ENCODE results near the gene KLHL25.

The KLHL25 gene

GRCh38 chr15:85756411-85757072 lies 38.2 kb downstream of the KLHL25 start:
- no peak overlapping the region for H3K4me3 ChIP-seq (ENCODE audit: low read depth, low read length)
- DNase-seq (ENCODE audit: low read depth), result no peak
- no peak for TF ChIP-seq CTCF (IDR thresholded peaks at IDR 0.05; ENCODE audit: control insufficient read depth, extremely low read depth, insufficient read depth)

- no peak overlapping the region for H3K4me3 ChIP-seq (ENCODE audit: low read depth, low read length)
- no peak for DNase-seq (ENCODE audit: low read depth)
- no peak for TF ChIP-seq CTCF (IDR thresholded peaks at IDR 0.05; ENCODE audit: control insufficient read depth, extremely low read depth, insufficient read depth)
These were observed 38.8 kb downstream of the KLHL25 start for GRCh38 chr15:85755942-85756341.

GRCh38 chr15:85755471-85755870 lies 39.3 kb downstream of the KLHL25 start:
- TF ChIP-seq CTCF (IDR thresholded peaks at IDR 0.05; ENCODE audit: control insufficient read depth, extremely low read depth, insufficient read depth), result no peak
- no peak overlapping the region for H3K4me3 ChIP-seq (ENCODE audit: low read depth, low read length)
- DNase-seq (ENCODE audit: low read depth), result no peak

- no peak overlapping the region for H3K4me3 ChIP-seq (ENCODE audit: low read depth, low read length)
- TF ChIP-seq CTCF (IDR thresholded peaks at IDR 0.05; ENCODE audit: control insufficient read depth, extremely low read depth, insufficient read depth), result no peak
- DNase-seq (ENCODE audit: low read depth), result no peak
These were observed 39.7 kb downstream of the KLHL25 start for GRCh38 chr15:85754989-85755388.

GRCh38 chr15:85753791-85754452 lies 40.8 kb downstream of the KLHL25 start:
- no peak for TF ChIP-seq CTCF (IDR thresholded peaks at IDR 0.05; ENCODE audit: control insufficient read depth, extremely low read depth, insufficient read depth)
- H3K4me3 ChIP-seq (ENCODE audit: low read depth, low read length), result no peak overlapping the region
- no peak for DNase-seq (ENCODE audit: low read depth)

- DNase-seq (ENCODE audit: low read depth), result no peak
These were observed 41.5 kb downstream of the KLHL25 start for GRCh38 chr15:85753261-85753660.

More at GRCh38 chr15:85753261-85753660, 41.5 kb downstream of the KLHL25 start:
- H3K4me3 ChIP-seq (ENCODE audit: low read depth, low read length), result no peak overlapping the region
- no peak for TF ChIP-seq CTCF (IDR thresholded peaks at IDR 0.05; ENCODE audit: control insufficient read depth, extremely low read depth, insufficient read depth)
